Activated CD8-positive, alpha-beta T cell treated with anti-CD3 and anti-CD28 coated beads for 36 hours (primary cell): ENCODE data around the gene HSDL1. TPM values are rescaled to one million over a fixed set of nuclear protein-coding genes. Genes with fewer than 3 reads are reported as not detected.

Source experiments
- ATAC-seq: fragments of 200-7000 bp; cut with Tn5 transposase; one replicate; pipeline ENCODE4 v1.10.0; 2021; ENCODE audit warnings: mild to moderate bottlenecking, moderate library complexity
- CTCF ChIA-PET: fragments of 350-600 bp; sonication (Branson Sonifier 250); formaldehyde crosslinking; loops from one replicate; lab custom pipeline; 2021; ENCODE audit warnings: antibody characterized with exemption; lab: Charles Lee
- POLR2A ChIA-PET: fragments of 350-600 bp; sonication (Branson Sonifier 250); formaldehyde crosslinking; loops from one replicate; lab custom pipeline; 2021; ENCODE audit warnings: antibody characterized with exemption; lab: Charles Lee
- DNase-seq: peaks from one replicate; pipeline ENCODE4 v3.0.0-alpha.2; 2020
- H3K27ac Mint-ChIP-seq: one replicate; pipeline ENCODE4 v1.8.0; 2021; ENCODE audit warnings: mild to moderate bottlenecking, mixed read lengths
- H3K27me3 Mint-ChIP-seq: one replicate; pipeline ENCODE4 v1.8.0; 2021; ENCODE audit warnings: mixed read lengths
- H3K36me3 Mint-ChIP-seq: one replicate; pipeline ENCODE4 v1.8.0; 2021; ENCODE audit warnings: low read depth, mixed read lengths
- H3K4me1 Mint-ChIP-seq: one replicate; pipeline ENCODE4 v1.8.0; 2021; ENCODE audit warnings: low read depth, mixed read lengths
- H3K4me3 Mint-ChIP-seq: one replicate; pipeline ENCODE4 v1.8.0; 2021; ENCODE audit warnings: mild to moderate bottlenecking, moderate library complexity, mixed read lengths
- H3K9me3 Mint-ChIP-seq: one replicate; pipeline ENCODE4 v1.8.0; 2021; ENCODE audit warnings: mixed read lengths
- CTCF ChIP-seq: fragments of 200-600 bp; IDR thresholded peaks from one replicate; pipeline ENCODE4 v1.8.0; 2022; ENCODE audit warnings: antibody characterized with exemption, mild to moderate bottlenecking
- intact Hi-C: fragments of 100-400 bp; cut with micrococcal nuclease; formaldehyde crosslinking; loops from one replicate; pipeline ENCODE4 v1.10.0; 2022
- total RNA-seq, 2 experiments: library from RNA; stranded (reverse); gene quantifications; one replicate each; pipeline ENCODE4 v1.2.3, GENCODE V29; 2021

Gene HSDL1
- total RNA-seq, 2 experiments from 2014 or later: 11.1 to 11.8 TPM

- Mint-ChIP-seq H3K27me3 (no peaks in the 10 kb centered on the region), H3K4me3 (no peak overlapping the region), H3K36me3 (peaks cover 24% of the 10 kb centered on the region), H3K27ac (no peak overlapping the region), H3K4me1 (peaks cover 5% of the 10 kb centered on the region), H3K9me3 (no peaks in the 10 kb centered on the region)
- intact Hi-C loops: no loop called here
- no peak for TF ChIP-seq CTCF
- ChIA-PET CTCF (interaction anchor here (0.7 to 1.8 kb wide), 5 partner anchors 10 to 119 kb away, joined by 3 to 8 read pairs (median 3); no protein-coding TSS in a partner anchor), POLR2A (interaction anchor here (1.4 kb wide), 1 partner anchor 119 kb away, joined by 3 read pairs; no protein-coding TSS in a partner anchor)
- no peak for DNase-seq
- no peak for ATAC-seq
Measured at GRCh38 chr16:84075376-84075775, 69.6 kb downstream of the HSDL1 start.

GRCh38 chr16:84074721-84075120 lies 70.3 kb downstream of the HSDL1 start:
- ChIA-PET POLR2A (interaction anchor here (1.4 kb wide), 1 partner anchor 118 kb away, joined by 3 read pairs; no protein-coding TSS in a partner anchor), CTCF (interaction anchor here (0.7 to 1.8 kb wide), 4 partner anchors 9 to 118 kb away, joined by 3 to 8 read pairs (median 4); no protein-coding TSS in a partner anchor)
- peaks cover 21% of the 10 kb centered on the region for H3K36me3 Mint-ChIP-seq
- DNase-seq (no peak), ATAC-seq (no peak)
- H3K9me3 Mint-ChIP-seq: no peaks in the 10 kb centered on the region
- H3K4me1 Mint-ChIP-seq: peaks cover 2% of the 10 kb centered on the region
- intact Hi-C loops: no loop called here
- no peak overlapping the region for H3K27ac Mint-ChIP-seq
- no peak overlapping the region for H3K4me3 Mint-ChIP-seq
- TF ChIP-seq CTCF: no peak
- no peaks in the 10 kb centered on the region for H3K27me3 Mint-ChIP-seq

Other genes with a start within 250 kb of the HSDL1 start
- gene MLYCD, start 246.1 kb downstream of the HSDL1 start, total RNA-seq: 1 to 10 TPM; 3.5 to 3.7 TPM
- gene OSGIN1, start 191.9 kb downstream of the HSDL1 start, total RNA-seq: under 1 TPM; 0.56 to 0.67 TPM
- not detected for gene NECAB2, start 176.9 kb downstream of the HSDL1 start, total RNA-seq
- gene SLC38A8, start 102.4 kb downstream of the HSDL1 start, total RNA-seq: not detected
- gene MBTPS1, start 28.2 kb downstream of the HSDL1 start, total RNA-seq: 10 to 100 TPM; 31.5 to 31.7 TPM
- gene DNAAF1, start 131 bp upstream of the HSDL1 start, total RNA-seq: not detected
- 10 to 100 TPM; 59.3 to 62.6 TPM for gene TAF1C, start 41.9 kb upstream of the HSDL1 start, total RNA-seq
- gene ADAD2, start 46.0 kb upstream of the HSDL1 start, total RNA-seq: under 1 TPM; 0.16 to 0.63 TPM
- gene KCNG4, start 94.8 kb upstream of the HSDL1 start, total RNA-seq: not detected
- gene WFDC1, start 149.7 kb upstream of the HSDL1 start, total RNA-seq: not detected
- gene ATP2C2, start 223.4 kb upstream of the HSDL1 start, total RNA-seq: not detected